GM19351 (cell line): Measurements from ENCODE around the gene FTO.

Experiments used
- ATAC-seq: cut with Tn5 transposase; IDR thresholded peaks from one replicate; pipeline ENCODE4 v1.9.1; 2021; ENCODE audit warnings: mild to moderate bottlenecking, moderate library complexity; ENCODE audit not compliant: unreplicated experiment

The FTO gene

GRCh38 chr16:53893731-53894435, 189.9 kb downstream of the FTO start:
- no peak for ATAC-seq

GRCh38 chr16:53894686-53895085, 190.7 kb downstream of the FTO start:
- no peak for ATAC-seq

GRCh38 chr16:53895433-53895832, 191.5 kb downstream of the FTO start:
- no peak for ATAC-seq

- no peak for ATAC-seq
Measured at GRCh38 chr16:53895851-53896250, 191.9 kb downstream of the FTO start.

GRCh38 chr16:53896722-53897121, 192.8 kb downstream of the FTO start:
- ATAC-seq, result no peak

GRCh38 chr16:53898993-53899392, 195.0 kb downstream of the FTO start:
- no peak for ATAC-seq

GRCh38 chr16:53899431-53899830, 195.5 kb downstream of the FTO start:
- ATAC-seq, result no peak

GRCh38 chr16:53900667-53901066, 196.7 kb downstream of the FTO start:
- no peak for ATAC-seq

GRCh38 chr16:53901408-53901807, 197.5 kb downstream of the FTO start:
- no peak for ATAC-seq

GRCh38 chr16:53904533-53904932, 200.6 kb downstream of the FTO start:
- no peak for ATAC-seq

GRCh38 chr16:53905028-53905427, 201.1 kb downstream of the FTO start:
- ATAC-seq, result no peak

- ATAC-seq, result no peak
Measured at GRCh38 chr16:53908731-53909130, 204.8 kb downstream of the FTO start.

GRCh38 chr16:53910990-53911389, 207.0 kb downstream of the FTO start:
- ATAC-seq, result no peak

GRCh38 chr16:53911513-53911912, 207.6 kb downstream of the FTO start:
- no peak for ATAC-seq

- ATAC-seq, result peak; percentile 79
Measured at GRCh38 chr16:53912155-53912554, 208.2 kb downstream of the FTO start.

- no peak for ATAC-seq
Measured at GRCh38 chr16:53913099-53913870, 209.3 kb downstream of the FTO start.

- ATAC-seq, result no peak
Measured at GRCh38 chr16:53913920-53914319, 210.0 kb downstream of the FTO start.

GRCh38 chr16:53914736-53915135, 210.8 kb downstream of the FTO start:
- no peak for ATAC-seq

GRCh38 chr16:53915452-53916160, 211.7 kb downstream of the FTO start:
- ATAC-seq, result no peak

- no peak for ATAC-seq
Measured at GRCh38 chr16:53920988-53921387, 217.0 kb downstream of the FTO start.

GRCh38 chr16:53922067-53922806, 218.3 kb downstream of the FTO start:
- ATAC-seq, result no peak
